ENCODE data around the gene TBK1.

TBK1 gene

GRCh38 chr12:64450711-64451486 lies 1.0 kb upstream of the TBK1 start:
- peak overlapping the region; percentile 98 for H3K4me3 ChIP-seq (ENCODE audit: low read depth, low read length)

- H3K4me3 ChIP-seq (ENCODE audit: low read depth, low read length) = peak overlapping the region; percentile 98
Measured at GRCh38 chr12:64452559-64453329, 824 bp downstream of the TBK1 start.

GRCh38 chr12:64455506-64455905 lies 3.6 kb downstream of the TBK1 start:
- no peak overlapping the region for H3K4me3 ChIP-seq (ENCODE audit: low read depth, low read length)

GRCh38 chr12:64456119-64456518 lies 4.2 kb downstream of the TBK1 start:
- H3K4me3 ChIP-seq (ENCODE audit: low read depth, low read length) = no peak overlapping the region

GRCh38 chr12:64457032-64457431 lies 5.1 kb downstream of the TBK1 start:
- H3K4me3 ChIP-seq (ENCODE audit: low read depth, low read length) = no peak overlapping the region

GRCh38 chr12:64457466-64457865 lies 5.5 kb downstream of the TBK1 start:
- no peak overlapping the region for H3K4me3 ChIP-seq (ENCODE audit: low read depth, low read length)

- H3K4me3 ChIP-seq (ENCODE audit: low read depth, low read length) = no peak overlapping the region
Measured at GRCh38 chr12:64457923-64458322, 6.0 kb downstream of the TBK1 start.

- H3K4me3 ChIP-seq (ENCODE audit: low read depth, low read length) = no peak overlapping the region
Measured at GRCh38 chr12:64459394-64459891, 7.5 kb downstream of the TBK1 start.

GRCh38 chr12:64461634-64462414 lies 9.9 kb downstream of the TBK1 start:
- H3K4me3 ChIP-seq (ENCODE audit: low read depth, low read length) = no peak overlapping the region

GRCh38 chr12:64466178-64466577 lies 14.3 kb downstream of the TBK1 start:
- H3K4me3 ChIP-seq (ENCODE audit: low read depth, low read length) = no peak overlapping the region

GRCh38 chr12:64468966-64469365 lies 17.0 kb downstream of the TBK1 start:
- H3K4me3 ChIP-seq (ENCODE audit: low read depth, low read length) = no peak overlapping the region

GRCh38 chr12:64469455-64470142 lies 17.7 kb downstream of the TBK1 start:
- no peak overlapping the region for H3K4me3 ChIP-seq (ENCODE audit: low read depth, low read length)

- no peak overlapping the region for H3K4me3 ChIP-seq (ENCODE audit: low read depth, low read length)
Measured at GRCh38 chr12:64470495-64470894, 18.6 kb downstream of the TBK1 start.

GRCh38 chr12:64473176-64473575 lies 21.3 kb downstream of the TBK1 start:
- H3K4me3 ChIP-seq (ENCODE audit: low read depth, low read length) = no peak overlapping the region

- no peak overlapping the region for H3K4me3 ChIP-seq (ENCODE audit: low read depth, low read length)
Measured at GRCh38 chr12:64475518-64475917, 23.6 kb downstream of the TBK1 start.

- H3K4me3 ChIP-seq (ENCODE audit: low read depth, low read length) = no peak overlapping the region
Measured at GRCh38 chr12:64476844-64477243, 24.9 kb downstream of the TBK1 start.

- H3K4me3 ChIP-seq (ENCODE audit: low read depth, low read length) = no peak overlapping the region
Measured at GRCh38 chr12:64478661-64479060, 26.7 kb downstream of the TBK1 start.

GRCh38 chr12:64480148-64480547 lies 28.2 kb downstream of the TBK1 start:
- H3K4me3 ChIP-seq (ENCODE audit: low read depth, low read length) = no peak overlapping the region

- no peak overlapping the region for H3K4me3 ChIP-seq (ENCODE audit: low read depth, low read length)
Measured at GRCh38 chr12:64486657-64487056, 34.7 kb downstream of the TBK1 start.

- no peak overlapping the region for H3K4me3 ChIP-seq (ENCODE audit: low read depth, low read length)
Measured at GRCh38 chr12:64491718-64492117, 39.8 kb downstream of the TBK1 start.

- H3K4me3 ChIP-seq (ENCODE audit: low read depth, low read length) = no peak overlapping the region
Measured at GRCh38 chr12:64493513-64493912, 41.6 kb downstream of the TBK1 start.

All from iPS-11a (cell line).